Adrenal gland (tissue), 5 donors: ENCODE results near the gene STEAP3.

ENCODE experiments used
- CTCF ChIP-seq, 6 experiments: fragments of 450-650 bp in 4 of 6; fragments of 200-600 bp in 2 of 6; sonication (generic) in 1 of 6; IDR thresholded peaks; 1 replicate in 5 of 6; 2 replicates in 1 of 6; pipeline versions ENCODE4 v1.5.1 to v1.8.0; 2016 to 2021; ENCODE audit warnings: antibody characterized with exemption in 6 of 6, mild to moderate bottlenecking in 2 of 6, moderate library complexity in 1 of 6
- POLR2A ChIP-seq, 2 donors: fragments of 450-650 bp; IDR thresholded peaks; one replicate each; pipeline ENCODE4 v1.6.1; 2017; ENCODE audit warnings: antibody characterized with exemption in 2 of 2, mild to moderate bottlenecking in 2 of 2, moderate library complexity in 1 of 2
- donor health status: DM: no; HTN: no; CAD: no.

GRCh38 chr2:119266091-119266589 is 42.5 kb downstream of the STEAP3 start:
- no peak for TF ChIP-seq CTCF (IDR thresholded peaks at IDR 0.05)
- TF ChIP-seq POLR2A (IDR thresholded peaks at IDR 0.05) = no peak
